Measurements from ENCODE around the gene POLRMT. TPM values are rescaled to one million over a fixed set of nuclear protein-coding genes. Genes with fewer than 3 reads are reported as not detected.

The POLRMT gene
- total and polyA plus RNA-seq, 2 experiments from 2014 or later = 98.0 to 148 TPM

- no peak for TF ChIP-seq ZNF114 (CRISPR knock-in tag; IDR thresholded peaks at IDR 0.05)
These were observed 25.8 kb upstream of the POLRMT start (continued) for GRCh38 chr19:658916-659839.

- no peak overlapping the region for H3K4me3 Mint-ChIP-seq
- no peak overlapping the region for H3K27ac Mint-ChIP-seq
- peaks cover 8% of the 10 kb centered on the region for H3K27me3 Mint-ChIP-seq (ENCODE audit: insufficient read depth, low read depth, poor library complexity)
- Histone ChIP-seq H3K27me3 (ENCODE audit: insufficient read depth) (no peaks in the 10 kb centered on the region), H3K4me2 (no peak overlapping the region), H3K4me3 (no peak overlapping the region), H4K20me1 (replicated peaks; ENCODE audit: insufficient read depth) (peaks cover 52% of the 10 kb centered on the region), H3K79me2 (replicated peaks; ENCODE audit: insufficient read depth) (peaks cover 96% of the 10 kb centered on the region), H3K9me2 (ENCODE audit: insufficient read depth) (no peaks in the 10 kb centered on the region), H3F3A (replicated peaks; ENCODE audit: low read depth) (peaks cover 3% of the 10 kb centered on the region; the same call in 1 of the 2 replicates), H3K4me1 (ENCODE audit: insufficient read depth) (peaks cover 6% of the 10 kb centered on the region), H3K36me3 (ENCODE audit: insufficient read depth) (no peaks in the 10 kb centered on the region), H3K27ac (ENCODE audit: low read depth) (no peak overlapping the region), H2AFZ (no peak overlapping the region)
- H3K4me1 Mint-ChIP-seq = peaks cover 13% of the 10 kb centered on the region
- no peak for DNase-seq (ENCODE audit: low spot score)
- no peaks in the 10 kb centered on the region for H3K9me3 Mint-ChIP-seq
- ATAC-seq = no peak
- H3K36me3 Mint-ChIP-seq (ENCODE audit: low read depth) = peaks cover 15% of the 10 kb centered on the region
- TF ChIP-seq STAT1 (IDR thresholded peaks at IDR 0.05; ENCODE audit: unreplicated experiment) = no peak
- TF ChIP-seq REST (IDR thresholded peaks at IDR 0.05; ENCODE audit: unreplicated experiment) = no peak
- no peak for TF ChIP-seq POLR2AphosphoS5 (IDR thresholded peaks at IDR 0.05; ENCODE audit: low read depth)
- no peak for TF ChIP-seq EZH2phosphoT487 (IDR thresholded peaks at IDR 0.05; ENCODE audit: unreplicated experiment)
- no peak for TF ChIP-seq ZNF114 (CRISPR knock-in tag; IDR thresholded peaks at IDR 0.05)
- TF ChIP-seq, protein P1, sequence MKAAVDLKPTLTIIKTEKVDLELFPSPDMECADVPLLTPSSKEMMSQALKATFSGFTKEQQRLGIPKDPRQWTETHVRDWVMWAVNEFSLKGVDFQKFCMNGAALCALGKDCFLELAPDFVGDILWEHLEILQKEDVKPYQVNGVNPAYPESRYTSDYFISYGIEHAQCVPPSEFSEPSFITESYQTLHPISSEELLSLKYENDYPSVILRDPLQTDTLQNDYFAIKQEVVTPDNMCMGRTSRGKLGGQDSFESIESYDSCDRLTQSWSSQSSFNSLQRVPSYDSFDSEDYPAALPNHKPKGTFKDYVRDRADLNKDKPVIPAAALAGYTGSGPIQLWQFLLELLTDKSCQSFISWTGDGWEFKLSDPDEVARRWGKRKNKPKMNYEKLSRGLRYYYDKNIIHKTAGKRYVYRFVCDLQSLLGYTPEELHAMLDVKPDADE (IDR thresholded peaks at IDR 0.05) = no peak
- TF ChIP-seq JUNB (IDR thresholded peaks at IDR 0.05; ENCODE audit: unreplicated experiment) = no peak
- no peak for TF ChIP-seq ZNF331 (CRISPR knock-in tag; IDR thresholded peaks at IDR 0.05; ENCODE audit: low read depth)
- TF ChIP-seq, protein P2, sequence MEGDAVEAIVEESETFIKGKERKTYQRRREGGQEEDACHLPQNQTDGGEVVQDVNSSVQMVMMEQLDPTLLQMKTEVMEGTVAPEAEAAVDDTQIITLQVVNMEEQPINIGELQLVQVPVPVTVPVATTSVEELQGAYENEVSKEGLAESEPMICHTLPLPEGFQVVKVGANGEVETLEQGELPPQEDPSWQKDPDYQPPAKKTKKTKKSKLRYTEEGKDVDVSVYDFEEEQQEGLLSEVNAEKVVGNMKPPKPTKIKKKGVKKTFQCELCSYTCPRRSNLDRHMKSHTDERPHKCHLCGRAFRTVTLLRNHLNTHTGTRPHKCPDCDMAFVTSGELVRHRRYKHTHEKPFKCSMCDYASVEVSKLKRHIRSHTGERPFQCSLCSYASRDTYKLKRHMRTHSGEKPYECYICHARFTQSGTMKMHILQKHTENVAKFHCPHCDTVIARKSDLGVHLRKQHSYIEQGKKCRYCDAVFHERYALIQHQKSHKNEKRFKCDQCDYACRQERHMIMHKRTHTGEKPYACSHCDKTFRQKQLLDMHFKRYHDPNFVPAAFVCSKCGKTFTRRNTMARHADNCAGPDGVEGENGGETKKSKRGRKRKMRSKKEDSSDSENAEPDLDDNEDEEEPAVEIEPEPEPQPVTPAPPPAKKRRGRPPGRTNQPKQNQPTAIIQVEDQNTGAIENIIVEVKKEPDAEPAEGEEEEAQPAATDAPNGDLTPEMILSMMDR (conservative IDR thresholded peaks at IDR 0.05; ENCODE audit: low read depth in 2 of 2) = no peak
- TF ChIP-seq, protein P3, sequence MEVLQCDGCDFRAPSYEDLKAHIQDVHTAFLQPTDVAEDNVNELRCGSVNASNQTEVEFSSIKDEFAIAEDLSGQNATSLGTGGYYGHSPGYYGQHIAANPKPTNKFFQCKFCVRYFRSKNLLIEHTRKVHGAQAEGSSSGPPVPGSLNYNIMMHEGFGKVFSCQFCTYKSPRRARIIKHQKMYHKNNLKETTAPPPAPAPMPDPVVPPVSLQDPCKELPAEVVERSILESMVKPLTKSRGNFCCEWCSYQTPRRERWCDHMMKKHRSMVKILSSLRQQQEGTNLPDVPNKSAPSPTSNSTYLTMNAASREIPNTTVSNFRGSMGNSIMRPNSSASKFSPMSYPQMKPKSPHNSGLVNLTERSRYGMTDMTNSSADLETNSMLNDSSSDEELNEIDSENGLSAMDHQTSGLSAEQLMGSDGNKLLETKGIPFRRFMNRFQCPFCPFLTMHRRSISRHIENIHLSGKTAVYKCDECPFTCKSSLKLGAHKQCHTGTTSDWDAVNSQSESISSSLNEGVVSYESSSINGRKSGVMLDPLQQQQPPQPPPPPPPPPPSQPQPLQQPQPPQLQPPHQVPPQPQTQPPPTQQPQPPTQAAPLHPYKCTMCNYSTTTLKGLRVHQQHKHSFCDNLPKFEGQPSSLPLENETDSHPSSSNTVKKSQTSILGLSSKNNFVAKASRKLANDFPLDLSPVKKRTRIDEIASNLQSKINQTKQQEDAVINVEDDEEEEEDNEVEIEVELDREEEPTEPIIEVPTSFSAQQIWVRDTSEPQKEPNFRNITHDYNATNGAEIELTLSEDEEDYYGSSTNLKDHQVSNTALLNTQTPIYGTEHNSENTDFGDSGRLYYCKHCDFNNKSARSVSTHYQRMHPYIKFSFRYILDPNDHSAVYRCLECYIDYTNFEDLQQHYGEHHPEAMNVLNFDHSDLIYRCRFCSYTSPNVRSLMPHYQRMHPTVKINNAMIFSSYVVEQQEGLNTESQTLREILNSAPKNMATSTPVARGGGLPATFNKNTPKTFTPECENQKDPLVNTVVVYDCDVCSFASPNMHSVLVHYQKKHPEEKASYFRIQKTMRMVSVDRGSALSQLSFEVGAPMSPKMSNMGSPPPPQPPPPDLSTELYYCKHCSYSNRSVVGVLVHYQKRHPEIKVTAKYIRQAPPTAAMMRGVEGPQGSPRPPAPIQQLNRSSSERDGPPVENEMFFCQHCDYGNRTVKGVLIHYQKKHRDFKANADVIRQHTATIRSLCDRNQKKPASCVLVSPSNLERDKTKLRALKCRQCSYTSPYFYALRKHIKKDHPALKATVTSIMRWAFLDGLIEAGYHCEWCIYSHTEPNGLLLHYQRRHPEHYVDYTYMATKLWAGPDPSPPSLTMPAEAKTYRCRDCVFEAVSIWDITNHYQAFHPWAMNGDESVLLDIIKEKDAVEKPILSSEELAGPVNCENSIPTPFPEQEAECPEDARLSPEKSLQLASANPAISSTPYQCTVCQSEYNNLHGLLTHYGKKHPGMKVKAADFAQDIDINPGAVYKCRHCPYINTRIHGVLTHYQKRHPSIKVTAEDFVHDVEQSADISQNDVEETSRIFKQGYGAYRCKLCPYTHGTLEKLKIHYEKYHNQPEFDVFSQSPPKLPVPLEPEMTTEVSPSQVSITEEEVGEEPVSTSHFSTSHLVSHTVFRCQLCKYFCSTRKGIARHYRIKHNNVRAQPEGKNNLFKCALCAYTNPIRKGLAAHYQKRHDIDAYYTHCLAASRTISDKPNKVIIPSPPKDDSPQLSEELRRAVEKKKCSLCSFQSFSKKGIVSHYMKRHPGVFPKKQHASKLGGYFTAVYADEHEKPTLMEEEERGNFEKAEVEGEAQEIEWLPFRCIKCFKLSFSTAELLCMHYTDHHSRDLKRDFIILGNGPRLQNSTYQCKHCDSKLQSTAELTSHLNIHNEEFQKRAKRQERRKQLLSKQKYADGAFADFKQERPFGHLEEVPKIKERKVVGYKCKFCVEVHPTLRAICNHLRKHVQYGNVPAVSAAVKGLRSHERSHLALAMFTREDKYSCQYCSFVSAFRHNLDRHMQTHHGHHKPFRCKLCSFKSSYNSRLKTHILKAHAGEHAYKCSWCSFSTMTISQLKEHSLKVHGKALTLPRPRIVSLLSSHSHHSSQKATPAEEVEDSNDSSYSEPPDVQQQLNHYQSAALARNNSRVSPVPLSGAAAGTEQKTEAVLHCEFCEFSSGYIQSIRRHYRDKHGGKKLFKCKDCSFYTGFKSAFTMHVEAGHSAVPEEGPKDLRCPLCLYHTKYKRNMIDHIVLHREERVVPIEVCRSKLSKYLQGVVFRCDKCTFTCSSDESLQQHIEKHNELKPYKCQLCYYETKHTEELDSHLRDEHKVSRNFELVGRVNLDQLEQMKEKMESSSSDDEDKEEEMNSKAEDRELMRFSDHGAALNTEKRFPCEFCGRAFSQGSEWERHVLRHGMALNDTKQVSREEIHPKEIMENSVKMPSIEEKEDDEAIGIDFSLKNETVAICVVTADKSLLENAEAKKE (CRISPR knock-in tag; IDR thresholded peaks at IDR 0.05) = no peak
These were observed 24.9 kb upstream of the POLRMT start for GRCh38 chr19:658059-658839.
